Chondrocyte (in vitro differentiated cells): Measurements from ENCODE around the gene RET. TPM values are rescaled to one million over a fixed set of nuclear protein-coding genes. Genes with fewer than 3 reads are reported as not detected.

Experiments used
- DNase-seq: peaks from one replicate; pipeline ENCODE4 v3.0.0; 2021; ENCODE audit warnings: mixed read lengths, low spot score
- H3K27ac Mint-ChIP-seq: one replicate; pipeline ENCODE4 v1.8.0; 2021; ENCODE audit warnings: mild to moderate bottlenecking, moderate library complexity, mixed read lengths; ENCODE audit not compliant: unreplicated experiment
- H3K27me3 Mint-ChIP-seq: 2 replicates; pipeline ENCODE4 v1.8.0; 2021; ENCODE audit warnings: low read depth, mixed read lengths
- H3K36me3 Mint-ChIP-seq: 2 replicates; pipeline ENCODE4 v1.8.0; 2021; ENCODE audit warnings: low read depth, mixed read lengths
- H3K4me1 Mint-ChIP-seq: 2 replicates; pipeline ENCODE4 v1.8.0; 2021; ENCODE audit warnings: low read depth, mild to moderate bottlenecking, mixed read lengths
- H3K4me3 Mint-ChIP-seq: one replicate; pipeline ENCODE4 v1.8.0; 2021; ENCODE audit warnings: mild to moderate bottlenecking, moderate library complexity, mixed read lengths; ENCODE audit not compliant: unreplicated experiment
- H3K9me3 Mint-ChIP-seq: 2 replicates; pipeline ENCODE4 v1.8.0; 2021; ENCODE audit warnings: low read depth, mixed read lengths
- total RNA-seq: library from RNA; stranded (reverse); gene quantifications from 3 replicates; pipeline ENCODE4 v1.2.1, GENCODE V29; 2021
- TF ChIP-seq, protein P1 (sequence below): fragments of 200-600 bp; sonication (generic); IDR thresholded peaks from 2 replicates; pipeline ENCODE4 v1.5.0; 2021; ENCODE audit warnings: antibody characterized with exemption, mild to moderate bottlenecking, moderate library complexity

Gene RET
- total RNA-seq, 1 donor from 2014 or later, result 0.12 TPM

DNA sequence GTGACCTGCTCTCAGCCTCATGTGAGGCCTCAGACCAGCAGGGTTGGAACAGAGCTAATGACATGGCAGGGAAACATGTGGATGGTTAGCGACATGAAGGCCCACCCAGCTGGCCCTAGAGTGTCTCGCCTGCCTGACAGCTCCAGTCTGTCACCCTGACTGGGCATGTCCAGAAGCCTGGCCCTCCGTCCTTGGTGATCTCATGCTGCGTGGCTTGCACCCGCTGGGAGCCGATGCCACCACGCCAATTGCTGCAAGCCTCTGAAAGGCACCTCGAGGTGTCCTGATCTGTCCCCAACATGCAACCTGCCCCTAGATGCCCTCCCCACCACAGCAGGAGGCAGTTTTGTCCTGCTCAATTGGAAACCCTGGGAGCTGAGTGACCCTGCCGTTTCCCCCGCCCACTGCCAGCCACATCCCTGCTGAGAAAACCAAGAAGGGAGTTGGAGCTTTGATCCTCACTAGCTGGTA, 27.8 kb upstream of the RET start:
- Mint-ChIP-seq H3K9me3 (no peaks in the 10 kb centered on the region), H3K27ac (no peak overlapping the region), H3K27me3 (peaks cover 24% of the 10 kb centered on the region), H3K36me3 (no peaks in the 10 kb centered on the region), H3K4me1 (peaks cover 6% of the 10 kb centered on the region), H3K4me3 (no peak overlapping the region)
- TF ChIP-seq, protein P1, sequence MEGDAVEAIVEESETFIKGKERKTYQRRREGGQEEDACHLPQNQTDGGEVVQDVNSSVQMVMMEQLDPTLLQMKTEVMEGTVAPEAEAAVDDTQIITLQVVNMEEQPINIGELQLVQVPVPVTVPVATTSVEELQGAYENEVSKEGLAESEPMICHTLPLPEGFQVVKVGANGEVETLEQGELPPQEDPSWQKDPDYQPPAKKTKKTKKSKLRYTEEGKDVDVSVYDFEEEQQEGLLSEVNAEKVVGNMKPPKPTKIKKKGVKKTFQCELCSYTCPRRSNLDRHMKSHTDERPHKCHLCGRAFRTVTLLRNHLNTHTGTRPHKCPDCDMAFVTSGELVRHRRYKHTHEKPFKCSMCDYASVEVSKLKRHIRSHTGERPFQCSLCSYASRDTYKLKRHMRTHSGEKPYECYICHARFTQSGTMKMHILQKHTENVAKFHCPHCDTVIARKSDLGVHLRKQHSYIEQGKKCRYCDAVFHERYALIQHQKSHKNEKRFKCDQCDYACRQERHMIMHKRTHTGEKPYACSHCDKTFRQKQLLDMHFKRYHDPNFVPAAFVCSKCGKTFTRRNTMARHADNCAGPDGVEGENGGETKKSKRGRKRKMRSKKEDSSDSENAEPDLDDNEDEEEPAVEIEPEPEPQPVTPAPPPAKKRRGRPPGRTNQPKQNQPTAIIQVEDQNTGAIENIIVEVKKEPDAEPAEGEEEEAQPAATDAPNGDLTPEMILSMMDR, result no peak
- DNase-seq, result no peak

- Mint-ChIP-seq H3K9me3 (no peaks in the 10 kb centered on the region), H3K27me3 (peaks cover 26% of the 10 kb centered on the region), H3K36me3 (no peaks in the 10 kb centered on the region), H3K27ac (no peak overlapping the region), H3K4me1 (no peaks in the 10 kb centered on the region), H3K4me3 (no peak overlapping the region)
- TF ChIP-seq, protein P1, result no peak
- DNase-seq, result no peak
These were observed 26.9 kb upstream of the RET start for GRCh38 chr10:43050011-43050410.

- H3K27ac Mint-ChIP-seq, result no peak overlapping the region
- no peak for DNase-seq
- peaks cover 40% of the 10 kb centered on the region for H3K27me3 Mint-ChIP-seq
- no peaks in the 10 kb centered on the region for H3K4me1 Mint-ChIP-seq
- no peak overlapping the region for H3K4me3 Mint-ChIP-seq
- TF ChIP-seq, protein P1, result no peak
- H3K36me3 Mint-ChIP-seq, result no peaks in the 10 kb centered on the region
- H3K9me3 Mint-ChIP-seq, result no peaks in the 10 kb centered on the region
These were observed 23.0 kb upstream of the RET start for GRCh38 chr10:43053825-43054224.

GRCh38 chr10:43054593-43054992, 22.3 kb upstream of the RET start:
- H3K4me3 Mint-ChIP-seq, result no peak overlapping the region

GRCh38 chr10:43055217-43055616, 21.7 kb upstream of the RET start:
- H3K9me3 Mint-ChIP-seq, result no peaks in the 10 kb centered on the region
- DNase-seq, result no peak
- peaks cover 47% of the 10 kb centered on the region for H3K27me3 Mint-ChIP-seq
- no peaks in the 10 kb centered on the region for H3K36me3 Mint-ChIP-seq
- no peak overlapping the region for H3K27ac Mint-ChIP-seq
- H3K4me1 Mint-ChIP-seq, result no peaks in the 10 kb centered on the region
- no peak overlapping the region for H3K4me3 Mint-ChIP-seq
- TF ChIP-seq, protein P1, result no peak

More at GRCh38 chr10:43054593-43054992, 22.3 kb upstream of the RET start:
- Mint-ChIP-seq H3K27me3 (peaks cover 45% of the 10 kb centered on the region), H3K36me3 (no peaks in the 10 kb centered on the region), H3K27ac (no peak overlapping the region), H3K4me1 (no peaks in the 10 kb centered on the region), H3K9me3 (no peaks in the 10 kb centered on the region)
- TF ChIP-seq, protein P1, result no peak
- DNase-seq, result no peak
